Prostate gland (tissue), 2 donors: ENCODE results near the gene TCF12. TPM values are rescaled to one million over a fixed set of nuclear protein-coding genes. Genes with fewer than 3 reads are reported as not detected.

ENCODE experiments used
- DNase-seq: peaks from one replicate; pipeline ENCODE4 v3.0.0-alpha.2; 2019; ENCODE audit warnings: low spot score
- H3K27ac ChIP-seq, 2 donors: fragments of 200-600 bp; sonication (generic); 2 replicates each; pipeline ENCODE4 v1.5.1; 2017 to 2019
- H3K27me3 ChIP-seq: fragments of 200-600 bp; sonication (generic); replicated peaks from 2 replicates; pipeline ENCODE4 v1.5.1; 2019; ENCODE audit not compliant: insufficient read depth
- H3K36me3 ChIP-seq, 2 donors: fragments of 200-600 bp; sonication (generic); 1 replicate in 1 of 2; 2 replicates in 1 of 2; pipeline versions ENCODE4 v1.5.1 to v1.8.1; 2017 to 2019
- H3K4me1 ChIP-seq: fragments of 200-600 bp; sonication (generic); replicated peaks from 2 replicates; pipeline ENCODE4 v1.5.1; 2019
- H3K4me3 ChIP-seq, 2 donors: fragments of 200-600 bp; sonication (generic); 2 replicates each; pipeline ENCODE4 v1.5.1; 2017 to 2019
- H3K9me3 ChIP-seq: fragments of 200-600 bp; sonication (generic); 2 replicates; pipeline ENCODE4 v1.5.1; 2017
- POLR2A ChIP-seq: fragments of 450-650 bp; IDR thresholded peaks from one replicate; pipeline ENCODE4 v1.6.1; 2016; ENCODE audit warnings: antibody characterized with exemption, mild to moderate bottlenecking
- POLR2AphosphoS5 ChIP-seq: sonication (generic); formaldehyde crosslinking; IDR thresholded peaks from one replicate; pipeline ENCODE4 v1.6.1; 2017; ENCODE audit warnings: antibody characterized with exemption
- WGBS: methylation state at CpG from one replicate; pipeline ENCODE4 v1.1.5; 2018; 5-methylcytosine and 5-hydroxymethylcytosine counted together
- intact Hi-C: fragments of 100-400 bp; cut with DNase I; formaldehyde crosslinking; loops from one replicate; pipeline ENCODE4 v1.14.2; 2022
- total RNA-seq, 2 donors: library from RNA; depleted of rRNA; stranded (reverse); fragments of >200 nt; gene quantifications; one replicate each; pipeline ENCODE4 v1.1.0, GENCODE V29; 2016
- TF ChIP-seq, protein P1 (sequence below), 4 experiments: fragments of 200-600 bp in 2 of 4; fragments of 450-650 bp in 2 of 4; sonication (generic) in 2 of 4; IDR thresholded peaks; 1 replicate in 3 of 4; 2 replicates in 1 of 4; pipeline ENCODE4 v1.5.1; 2016 to 2019; ENCODE audit warnings: antibody characterized with exemption in 4 of 4, mild to moderate bottlenecking in 2 of 4, moderate library complexity in 2 of 4

Gene TCF12
- total RNA-seq, 2 donors from 2014 or later: 95.4 to 123 TPM

DNA sequence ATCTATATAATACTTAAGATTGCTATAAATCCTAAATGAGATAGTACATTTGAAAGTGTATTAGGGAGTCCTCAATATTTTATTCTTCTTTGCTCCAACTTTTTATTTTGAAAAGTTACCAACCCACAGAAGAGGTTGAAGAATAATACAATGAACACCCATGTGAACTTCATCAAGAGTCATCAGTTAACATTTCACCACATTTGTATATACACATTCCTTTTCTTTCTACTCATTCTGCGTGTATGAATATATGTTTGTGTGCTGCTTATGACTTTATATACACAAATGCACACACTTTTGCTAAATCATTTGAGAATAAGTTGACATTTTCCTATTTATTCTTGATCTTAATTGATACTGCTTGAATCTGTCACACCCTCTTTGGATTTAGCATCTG lies 264.6 kb downstream of the TCF12 start:
- TF ChIP-seq POLR2AphosphoS5 (no peak), POLR2A (no peak)
- TF ChIP-seq, protein P1, sequence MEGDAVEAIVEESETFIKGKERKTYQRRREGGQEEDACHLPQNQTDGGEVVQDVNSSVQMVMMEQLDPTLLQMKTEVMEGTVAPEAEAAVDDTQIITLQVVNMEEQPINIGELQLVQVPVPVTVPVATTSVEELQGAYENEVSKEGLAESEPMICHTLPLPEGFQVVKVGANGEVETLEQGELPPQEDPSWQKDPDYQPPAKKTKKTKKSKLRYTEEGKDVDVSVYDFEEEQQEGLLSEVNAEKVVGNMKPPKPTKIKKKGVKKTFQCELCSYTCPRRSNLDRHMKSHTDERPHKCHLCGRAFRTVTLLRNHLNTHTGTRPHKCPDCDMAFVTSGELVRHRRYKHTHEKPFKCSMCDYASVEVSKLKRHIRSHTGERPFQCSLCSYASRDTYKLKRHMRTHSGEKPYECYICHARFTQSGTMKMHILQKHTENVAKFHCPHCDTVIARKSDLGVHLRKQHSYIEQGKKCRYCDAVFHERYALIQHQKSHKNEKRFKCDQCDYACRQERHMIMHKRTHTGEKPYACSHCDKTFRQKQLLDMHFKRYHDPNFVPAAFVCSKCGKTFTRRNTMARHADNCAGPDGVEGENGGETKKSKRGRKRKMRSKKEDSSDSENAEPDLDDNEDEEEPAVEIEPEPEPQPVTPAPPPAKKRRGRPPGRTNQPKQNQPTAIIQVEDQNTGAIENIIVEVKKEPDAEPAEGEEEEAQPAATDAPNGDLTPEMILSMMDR (IDR thresholded peaks at IDR 0.05): no peak
- Histone ChIP-seq H3K27me3 (no peaks in the 10 kb centered on the region), H3K9me3 (no peaks in the 10 kb centered on the region), H3K27ac (peak overlapping the region in 1 of 2 donors; percentile 14), H3K36me3 (no peaks in the 10 kb centered on the region), H3K4me3 (no peak overlapping the region), H3K4me1 (no peaks in the 10 kb centered on the region)
- intact Hi-C loops: no loop called here
- 98% methylated on average over 1 of the region's 1 CpG for WGBS
- DNase-seq: no peak

DNA sequence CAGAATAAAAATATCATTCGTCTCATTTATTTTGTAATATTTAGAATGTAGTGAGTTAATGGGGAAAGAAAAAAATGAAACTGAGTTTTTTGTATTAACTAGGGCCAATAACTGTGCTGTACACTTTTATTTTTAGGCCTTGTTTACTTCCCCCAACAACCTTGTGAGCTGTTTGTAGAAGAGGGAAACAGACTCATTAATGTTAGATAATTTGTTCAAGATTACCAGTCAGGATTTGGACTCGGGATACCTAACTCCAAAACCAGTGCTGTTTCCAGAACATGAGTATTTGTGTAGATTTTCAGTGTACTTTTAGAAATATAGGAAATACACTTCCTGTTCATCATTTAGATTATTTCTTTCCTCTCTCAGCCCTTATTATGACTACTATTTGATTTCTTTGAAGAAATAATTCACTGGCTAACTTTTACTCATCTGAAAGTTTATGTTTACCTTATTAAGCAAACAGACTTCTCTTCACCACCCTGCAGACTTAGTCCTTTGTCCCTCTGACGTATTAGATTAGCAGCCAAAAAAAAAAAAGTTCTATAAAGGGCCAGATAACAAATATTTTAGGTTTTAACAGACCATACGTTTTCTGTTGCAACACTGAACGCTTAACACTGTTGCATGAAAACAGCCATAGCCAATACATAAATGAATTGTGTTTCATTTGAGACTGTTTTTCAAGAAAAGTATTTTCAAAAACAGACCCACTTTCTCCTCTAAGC lies 265.3 kb downstream of the TCF12 start:
- H3K36me3 ChIP-seq: no peaks in the 10 kb centered on the region
- DNase-seq: no peak
- H3K27ac ChIP-seq: peak overlapping the region; percentile 5 to 14
- intact Hi-C loops: no loop called here
- WGBS: 48% methylated on average over 5 of the region's 5 CpGs
- H3K9me3 ChIP-seq: no peaks in the 10 kb centered on the region
- no peak overlapping the region for H3K4me3 ChIP-seq
- no peaks in the 10 kb centered on the region for H3K4me1 ChIP-seq
- TF ChIP-seq, protein P1 (IDR thresholded peaks at IDR 0.05): no peak
- TF ChIP-seq POLR2A (no peak), POLR2AphosphoS5 (no peak)
- H3K27me3 ChIP-seq: no peaks in the 10 kb centered on the region

DNA sequence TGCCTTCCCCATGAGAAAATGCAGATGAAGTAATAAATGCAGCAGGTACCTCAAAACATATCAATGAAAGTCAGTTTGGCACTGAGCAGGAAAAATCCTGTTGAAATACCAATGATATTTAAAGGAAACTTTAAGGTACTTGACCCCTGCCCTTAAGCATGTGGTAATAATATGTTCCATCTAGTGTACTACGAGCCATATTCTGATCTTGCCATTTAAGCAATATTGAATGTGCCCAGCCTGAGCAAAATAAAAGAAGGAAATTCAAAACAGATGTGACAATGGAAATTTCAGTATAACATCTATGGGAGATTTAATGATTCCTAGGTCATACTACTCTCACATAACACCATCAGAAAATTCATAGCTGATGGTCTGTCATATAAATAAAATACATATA lies 266.1 kb downstream of the TCF12 start:
- Histone ChIP-seq H3K27ac (peak overlapping the region in 1 of 2 donors; percentile 14), H3K36me3 (no peaks in the 10 kb centered on the region), H3K4me1 (no peaks in the 10 kb centered on the region), H3K27me3 (no peaks in the 10 kb centered on the region), H3K9me3 (no peaks in the 10 kb centered on the region), H3K4me3 (no peak overlapping the region)
- DNase-seq: no peak
- TF ChIP-seq, protein P1 (IDR thresholded peaks at IDR 0.05): no peak
- TF ChIP-seq POLR2AphosphoS5: no peak
- TF ChIP-seq POLR2A: no peak
- 88% methylated on average over 1 of the region's 1 CpG for WGBS
- intact Hi-C loops: no loop called here

DNA sequence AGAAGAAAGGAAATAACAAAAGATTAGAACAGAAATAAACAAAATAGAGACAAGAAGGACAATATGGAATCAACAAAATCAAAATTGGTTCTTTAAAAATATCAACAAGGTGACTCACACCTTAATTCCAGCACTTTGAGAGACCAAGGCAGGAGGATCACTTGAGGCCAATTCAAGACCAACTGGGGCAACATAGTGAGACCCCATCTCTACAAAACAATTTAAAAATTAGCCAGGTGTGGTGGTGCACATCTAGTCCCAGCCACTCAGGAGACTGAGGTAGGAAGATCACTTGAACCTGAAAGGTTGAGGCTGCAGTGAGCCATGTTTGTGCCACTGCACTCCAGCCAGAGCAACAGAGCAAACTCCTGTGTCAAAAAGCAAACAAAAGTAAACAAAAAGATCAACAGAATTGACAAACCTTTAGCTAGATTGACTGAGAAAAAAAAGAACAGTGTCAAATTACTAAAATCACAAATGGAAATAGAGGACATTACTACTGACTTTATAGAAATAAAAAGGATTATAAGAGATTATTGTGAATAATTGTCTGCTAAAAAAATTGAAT lies 267.1 kb downstream of the TCF12 start:
- no peaks in the 10 kb centered on the region for H3K27me3 ChIP-seq
- TF ChIP-seq, protein P1 (IDR thresholded peaks at IDR 0.05): no peak
- no peak for TF ChIP-seq POLR2AphosphoS5
- TF ChIP-seq POLR2A: no peak
- intact Hi-C loops: no loop called here

DNA sequence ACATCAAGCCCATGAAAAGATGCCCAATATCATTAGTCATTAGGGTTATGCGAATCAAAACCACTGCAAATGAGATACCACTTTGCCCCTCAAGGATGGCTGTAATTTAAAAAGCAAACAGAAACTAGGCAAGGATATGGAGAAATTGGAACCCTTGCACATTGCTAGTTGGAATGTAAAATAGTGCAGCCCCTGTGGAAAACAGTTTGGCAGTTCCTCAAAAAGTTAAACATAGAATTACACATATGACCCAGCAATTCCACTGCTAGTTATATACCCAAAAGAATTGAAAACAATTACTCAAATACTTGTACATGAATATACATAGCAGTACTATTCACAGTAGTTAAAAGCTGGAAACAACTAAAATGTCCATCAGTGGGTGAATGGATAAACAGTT lies 271.0 kb downstream of the TCF12 start:
- no peaks in the 10 kb centered on the region for H3K4me1 ChIP-seq
- WGBS: 88% methylated on average over 1 of the region's 1 CpG
- no peaks in the 10 kb centered on the region for H3K27me3 ChIP-seq
- TF ChIP-seq POLR2A: no peak
- no peak for TF ChIP-seq POLR2AphosphoS5
- TF ChIP-seq, protein P1 (IDR thresholded peaks at IDR 0.05): no peak
- no peak overlapping the region for H3K27ac ChIP-seq
- H3K9me3 ChIP-seq: no peaks in the 10 kb centered on the region
- H3K36me3 ChIP-seq: no peaks in the 10 kb centered on the region
- no peak overlapping the region for H3K4me3 ChIP-seq
- DNase-seq: no peak
- intact Hi-C loops: no loop called here

More for the DNA sequence above, 267.1 kb downstream of the TCF12 start:
- Histone ChIP-seq H3K4me3 (no peak overlapping the region), H3K36me3 (no peaks in the 10 kb centered on the region), H3K4me1 (no peaks in the 10 kb centered on the region), H3K27ac (no peak overlapping the region), H3K9me3 (no peaks in the 10 kb centered on the region)
- no peak for DNase-seq
